Measurements from ENCODE around the gene TBX15.

The TBX15 gene

GRCh38 chr1:118890851-118891384 is 97.2 kb downstream of the TBX15 start:
- no peak for DNase-seq (ENCODE audit: low spot score)

GRCh38 chr1:118884946-118885345 is 103.2 kb downstream of the TBX15 start:
- no peak for DNase-seq (ENCODE audit: low spot score)

GRCh38 chr1:118881751-118882150 is 106.4 kb downstream of the TBX15 start:
- no peak for DNase-seq (ENCODE audit: low spot score)

- no peak for DNase-seq (ENCODE audit: low spot score)
Measured at GRCh38 chr1:118878661-118879060, 109.5 kb downstream of the TBX15 start.

- DNase-seq (ENCODE audit: low spot score) = no peak
Measured at GRCh38 chr1:118877668-118878396, 110.3 kb downstream of the TBX15 start.

- no peak for DNase-seq (ENCODE audit: low spot score)
Measured at GRCh38 chr1:118871582-118872171, 116.5 kb downstream of the TBX15 start.

- DNase-seq (ENCODE audit: low spot score) = no peak
Measured at GRCh38 chr1:118868387-118868786, 119.8 kb downstream of the TBX15 start.

- DNase-seq (ENCODE audit: low spot score) = no peak
Measured at GRCh38 chr1:118866330-118866729, 121.8 kb downstream of the TBX15 start.

- no peak for DNase-seq (ENCODE audit: low spot score)
Measured at GRCh38 chr1:118863688-118864087, 124.5 kb downstream of the TBX15 start.

GRCh38 chr1:118862755-118863154 is 125.4 kb downstream of the TBX15 start:
- DNase-seq (ENCODE audit: low spot score) = peak; percentile 63

- DNase-seq (ENCODE audit: low spot score) = no peak
Measured at GRCh38 chr1:118861216-118861615, 126.9 kb downstream of the TBX15 start.

- no peak for DNase-seq (ENCODE audit: low spot score)
Measured at GRCh38 chr1:118859999-118860398, 128.1 kb downstream of the TBX15 start.

- no peak for DNase-seq (ENCODE audit: low spot score)
Measured at GRCh38 chr1:118846443-118846842, 141.7 kb downstream of the TBX15 start.

- DNase-seq (ENCODE audit: low spot score) = no peak
Measured at GRCh38 chr1:118842452-118843201, 145.5 kb downstream of the TBX15 start.

- DNase-seq (ENCODE audit: low spot score) = no peak
Measured at GRCh38 chr1:118841521-118841920, 146.6 kb downstream of the TBX15 start.

All from SW480 (cell line).